Astrocyte (in vitro differentiated cells and primary cell): ENCODE measurements around the gene DHRS7.

Experiments used
- CTCF ChIP-seq: IDR thresholded peaks from 2 replicates; pipeline ENCODE4 v1.5.1; 2011; ENCODE audit warnings: low read depth, mild to moderate bottlenecking, inconsistent platforms, low read length, moderate library complexity; ENCODE audit not compliant: insufficient read depth
- EZH2 ChIP-seq: IDR thresholded peaks from 2 replicates; pipeline ENCODE4 v1.6.1; 2012; ENCODE audit warnings: mild to moderate bottlenecking, low read length, inconsistent platforms; ENCODE audit not compliant: insufficient read depth

- TF ChIP-seq CTCF, result no peak
- TF ChIP-seq EZH2, result no peak
These were observed 3.7 kb downstream of the DHRS7 start for GRCh38 chr14:60161196-60162107.
